ENCODE results near the gene ENPP3. TPM values are rescaled to one million over a fixed set of nuclear protein-coding genes. Genes with fewer than 3 reads are reported as not detected.

Gene ENPP3
- total RNA-seq, 6 experiments from 2014 or later: 0.07 to 0.12 TPM; not detected in 4

GRCh38 chr6:131728296-131728939, 91.3 kb downstream of the ENPP3 start:
- Mint-ChIP-seq H3K36me3 (ENCODE audit: low read depth) (peaks cover 5% of the 10 kb centered on the region; the same call in 1 of the 2 replicates), H3K4me3 (no peak overlapping the region), H3K27ac (no peak overlapping the region), H3K4me1 (ENCODE audit: low read depth) (peaks cover 32% of the 10 kb centered on the region), H3K27me3 (ENCODE audit: insufficient read depth) (no peaks in the 10 kb centered on the region), H3K9me3 (no peaks in the 10 kb centered on the region)
- TF ChIP-seq, protein P1, sequence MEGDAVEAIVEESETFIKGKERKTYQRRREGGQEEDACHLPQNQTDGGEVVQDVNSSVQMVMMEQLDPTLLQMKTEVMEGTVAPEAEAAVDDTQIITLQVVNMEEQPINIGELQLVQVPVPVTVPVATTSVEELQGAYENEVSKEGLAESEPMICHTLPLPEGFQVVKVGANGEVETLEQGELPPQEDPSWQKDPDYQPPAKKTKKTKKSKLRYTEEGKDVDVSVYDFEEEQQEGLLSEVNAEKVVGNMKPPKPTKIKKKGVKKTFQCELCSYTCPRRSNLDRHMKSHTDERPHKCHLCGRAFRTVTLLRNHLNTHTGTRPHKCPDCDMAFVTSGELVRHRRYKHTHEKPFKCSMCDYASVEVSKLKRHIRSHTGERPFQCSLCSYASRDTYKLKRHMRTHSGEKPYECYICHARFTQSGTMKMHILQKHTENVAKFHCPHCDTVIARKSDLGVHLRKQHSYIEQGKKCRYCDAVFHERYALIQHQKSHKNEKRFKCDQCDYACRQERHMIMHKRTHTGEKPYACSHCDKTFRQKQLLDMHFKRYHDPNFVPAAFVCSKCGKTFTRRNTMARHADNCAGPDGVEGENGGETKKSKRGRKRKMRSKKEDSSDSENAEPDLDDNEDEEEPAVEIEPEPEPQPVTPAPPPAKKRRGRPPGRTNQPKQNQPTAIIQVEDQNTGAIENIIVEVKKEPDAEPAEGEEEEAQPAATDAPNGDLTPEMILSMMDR (IDR thresholded peaks at IDR 0.05): no peak
- DNase-seq: no peak

- peaks cover 34% of the 10 kb centered on the region for H3K4me1 Mint-ChIP-seq (ENCODE audit: low read depth)
- H3K27me3 Mint-ChIP-seq (ENCODE audit: insufficient read depth): no peaks in the 10 kb centered on the region
- no peak overlapping the region for H3K27ac Mint-ChIP-seq
- no peak overlapping the region for H3K4me3 Mint-ChIP-seq
- TF ChIP-seq, protein P1 (IDR thresholded peaks at IDR 0.05): no peak
- no peaks in the 10 kb centered on the region for H3K9me3 Mint-ChIP-seq
- no peak for DNase-seq
- H3K36me3 Mint-ChIP-seq (ENCODE audit: low read depth): peaks cover 5% of the 10 kb centered on the region; the same call in 1 of the 2 replicates
Observed at GRCh38 chr6:131729550-131729949, 92.4 kb downstream of the ENPP3 start.

DNA sequence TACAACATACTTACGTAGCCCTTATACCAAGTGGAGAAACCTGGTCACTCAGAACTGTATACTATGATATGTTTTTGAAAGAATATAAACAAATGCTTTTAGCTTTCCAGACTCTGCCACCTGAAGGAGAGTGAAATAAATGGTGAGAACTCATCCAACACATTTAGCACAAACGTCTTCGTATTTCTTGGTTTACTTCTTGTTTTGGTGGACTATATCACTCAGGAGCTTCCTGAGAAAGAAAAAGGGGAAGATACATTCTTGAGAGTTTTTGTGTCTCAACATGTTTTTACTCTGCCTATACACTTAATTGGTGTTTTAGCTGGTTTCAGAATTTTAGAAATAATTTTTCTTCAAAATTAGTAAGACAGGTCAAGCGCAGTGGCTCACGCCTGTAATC, 93.2 kb downstream of the ENPP3 start:
- Mint-ChIP-seq H3K27ac (no peak overlapping the region), H3K4me3 (no peak overlapping the region), H3K4me1 (ENCODE audit: low read depth) (peaks cover 33% of the 10 kb centered on the region), H3K9me3 (no peaks in the 10 kb centered on the region), H3K36me3 (ENCODE audit: low read depth) (peaks cover 5% of the 10 kb centered on the region; the same call in 1 of the 2 replicates), H3K27me3 (ENCODE audit: insufficient read depth) (no peaks in the 10 kb centered on the region)
- no peak for DNase-seq
- TF ChIP-seq, protein P1 (IDR thresholded peaks at IDR 0.05): no peak

- TF ChIP-seq, protein P1 (IDR thresholded peaks at IDR 0.05): no peak
- H3K4me3 Mint-ChIP-seq: no peak overlapping the region
Observed at GRCh38 chr6:131731224-131731623, 94.1 kb downstream of the ENPP3 start.

DNA sequence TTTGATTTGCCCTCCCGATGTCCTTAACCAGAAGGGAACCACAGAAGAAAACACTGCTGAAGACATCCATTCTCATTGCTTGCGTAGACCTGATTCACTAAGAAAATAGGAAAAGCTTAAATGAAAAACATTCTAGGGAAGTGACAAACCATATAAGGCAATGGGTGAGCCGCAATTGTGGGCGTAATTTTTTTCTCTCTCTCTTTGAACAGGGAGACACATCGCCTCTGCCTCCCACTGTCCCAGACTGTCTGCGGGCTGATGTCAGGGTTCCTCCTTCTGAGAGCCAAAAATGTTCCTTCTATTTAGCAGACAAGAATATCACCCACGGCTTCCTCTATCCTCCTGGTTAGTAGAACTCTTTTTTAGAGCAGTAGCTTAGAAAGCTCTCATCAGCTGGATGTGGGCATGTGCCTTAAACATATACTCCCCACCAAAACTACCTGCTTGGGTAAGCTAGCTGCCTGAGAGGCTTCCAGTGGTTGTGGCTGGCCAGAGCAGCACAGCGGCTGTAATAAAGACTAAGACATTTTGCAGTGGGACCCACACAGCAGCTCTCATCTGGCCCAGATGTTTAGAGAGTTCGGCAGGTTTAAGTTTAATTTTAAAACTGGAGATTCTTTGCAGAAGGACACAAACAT, 96.4 kb downstream of the ENPP3 start:
- H3K4me1 Mint-ChIP-seq (ENCODE audit: low read depth): peaks cover 29% of the 10 kb centered on the region
- H3K27me3 Mint-ChIP-seq (ENCODE audit: insufficient read depth): no peaks in the 10 kb centered on the region
- TF ChIP-seq, protein P1 (IDR thresholded peaks at IDR 0.05): no peak
- peaks cover 5% of the 10 kb centered on the region; the same call in 1 of the 2 replicates for H3K36me3 Mint-ChIP-seq (ENCODE audit: low read depth)
- DNase-seq: peak; percentile 63
- H3K27ac Mint-ChIP-seq: peak overlapping the region; percentile 72
- H3K9me3 Mint-ChIP-seq: no peaks in the 10 kb centered on the region
- H3K4me3 Mint-ChIP-seq: peak overlapping the region; percentile 78

More at GRCh38 chr6:131731224-131731623, 94.1 kb downstream of the ENPP3 start:
- Mint-ChIP-seq H3K27me3 (ENCODE audit: insufficient read depth) (no peaks in the 10 kb centered on the region), H3K9me3 (no peaks in the 10 kb centered on the region), H3K36me3 (ENCODE audit: low read depth) (peaks cover 5% of the 10 kb centered on the region; the same call in 1 of the 2 replicates), H3K27ac (no peak overlapping the region), H3K4me1 (ENCODE audit: low read depth) (peaks cover 33% of the 10 kb centered on the region)
- DNase-seq: no peak
